HepG2 (cell line): ENCODE data around the gene PRIMA1. TPM values are rescaled to one million over a fixed set of nuclear protein-coding genes. Genes with fewer than 3 reads are reported as not detected.

Experiments
- ATAC-seq: fragments of 200-7000 bp; cut with Tn5 transposase; 3 replicates; pipeline ENCODE4 v1.9.1; 2020; ENCODE audit warnings: mild to moderate bottlenecking, moderate library complexity
- BruUV-seq: library from RNA; stranded (reverse); fragments of 400-500 nt; replicated peaks from 2 replicates; lab custom pipeline; 2021; lab: Mats Ljungman, UMichigan
- CTCF ChIA-PET: fragments of 300-600 bp; formaldehyde crosslinking; extraction: SDS; loops from one replicate; lab custom pipeline; 2021; ENCODE audit warnings: low total read pairs, inconsistent platforms, low intra/inter-chr PET ratio; lab: Yijun Ruan, JAX
- POLR2A ChIA-PET: fragments of 350-600 bp; sonication (Branson Sonifier 250); formaldehyde crosslinking; loops from one replicate; lab custom pipeline; 2020; ENCODE audit warnings: antibody characterized with exemption, inconsistent platforms; lab: Yijun Ruan, JAX
- DNase-seq: peaks from one replicate; pipeline ENCODE4 v3.0.0-alpha.2; 2015; ENCODE audit warnings: low spot score
- FAIRE-seq: peaks from 3 replicates; lab custom pipeline; 2011; peaks lifted over from hg19 to GRCh38; lab: Jason Lieb, UNC
- H2AFZ ChIP-seq: one replicate; pipeline ENCODE4 v1.6.1; 2011; ENCODE audit warnings: low read length, inconsistent platforms
- H3K27ac ChIP-seq: fragments of 300-600 bp; 3 replicates; pipeline ENCODE4 v1.8.0; 2011; ENCODE audit warnings: mixed run types, mild to moderate bottlenecking, mixed read lengths, low read length, inconsistent platforms; ENCODE audit not compliant: insufficient read depth; ENCODE audit errors: extremely low read length
- H3K27me3 ChIP-seq, 2 experiments: fragments of 200-600 bp in 1 of 2; 2 replicates in 1 of 2; 3 replicates in 1 of 2; pipeline versions ENCODE4 v1.6.0 to v1.8.0; 2011; ENCODE audit warnings: low read length in 2 of 2, mild to moderate bottlenecking in 2 of 2, moderate library complexity in 2 of 2, inconsistent platforms in 1 of 2; ENCODE audit not compliant: insufficient read depth in 2 of 2, control insufficient read depth in 1 of 2
- H3K36me3 ChIP-seq, 2 experiments: fragments of 200-600 bp in 1 of 2; replicated peaks in 1 of 2; 2 replicates in 1 of 2; 3 replicates in 1 of 2; pipeline versions ENCODE4 v1.5.1 to v1.8.0; 2011; ENCODE audit warnings: low read length in 2 of 2, inconsistent platforms in 1 of 2; ENCODE audit not compliant: insufficient read depth in 2 of 2, control insufficient read depth in 1 of 2
- H3K4me1 ChIP-seq: 2 replicates; pipeline ENCODE4 v1.5.1; 2012; ENCODE audit warnings: low read length, inconsistent platforms; ENCODE audit not compliant: insufficient read depth
- H3K4me2 ChIP-seq: 2 replicates; pipeline ENCODE4 v1.6.0; 2011; ENCODE audit warnings: low read depth, low read length, inconsistent platforms
- H3K4me3 ChIP-seq, 3 experiments: fragments of 200-600 bp in 1 of 3; sonication (generic), shearing (Covaris generic) in 1 of 3; replicated peaks in 1 of 3; 2 replicates each; pipeline ENCODE4 v1.5.1; 2011 to 2016; ENCODE audit warnings: low read length in 3 of 3, inconsistent platforms in 2 of 3, low read depth in 2 of 3, mild to moderate bottlenecking in 2 of 3, control low read depth in 1 of 3, mixed read lengths in 1 of 3; ENCODE audit not compliant: insufficient read depth in 1 of 3
- H3K79me2 ChIP-seq: one replicate; pipeline ENCODE4 v1.6.1; 2011; ENCODE audit warnings: low read length, inconsistent platforms; ENCODE audit not compliant: insufficient read depth
- H3K9ac ChIP-seq: 2 replicates; pipeline ENCODE4 v1.6.0; 2011; ENCODE audit warnings: mild to moderate bottlenecking, low read depth, low read length, inconsistent platforms; ENCODE audit not compliant: insufficient read depth
- H3K9me3 ChIP-seq: 2 replicates; pipeline ENCODE4 v1.5.1; 2012; ENCODE audit warnings: mild to moderate bottlenecking, low read length
- H4K20me1 ChIP-seq: 2 replicates; pipeline ENCODE4 v1.6.0; 2011; ENCODE audit warnings: inconsistent platforms, mild to moderate bottlenecking, low read length, moderate library complexity; ENCODE audit not compliant: insufficient read depth
- AHDC1 ChIP-seq: sonication (generic); formaldehyde crosslinking; IDR thresholded peaks from 2 replicates; pipeline ENCODE4 v1.5.1; 2020; ENCODE audit warnings: mild to moderate bottlenecking, missing genetic modification reagents, borderline replicate concordance
- CBX2 ChIP-seq, 2 experiments: fragments of 200-600 bp in 1 of 2; sonication (generic); formaldehyde crosslinking in 1 of 2; IDR thresholded peaks; 2 replicates each; pipeline versions ENCODE4 v1.7.0 to v1.8.1; 2018 to 2022; ENCODE audit warnings: low read depth in 2 of 2, low read length in 1 of 2, mild to moderate bottlenecking in 1 of 2, missing genetic modification reagents in 1 of 2
- EHMT2 ChIP-seq: fragments of 200-600 bp; sonication (generic); IDR thresholded peaks from 2 replicates; pipeline ENCODE4 v1.7.0; 2017; ENCODE audit warnings: antibody characterized with exemption, low read depth, low read length, borderline replicate concordance
- GATAD1 ChIP-seq: IDR thresholded peaks from 2 replicates; pipeline ENCODE4 v1.6.1; 2016; ENCODE audit warnings: missing genetic modification reagents, missing compliant biosample characterization
- GRHL1 ChIP-seq: sonication (generic); formaldehyde crosslinking; conservative IDR thresholded peaks from 2 replicates; pipeline ENCODE4 v1.8.0; 2022; ENCODE audit warnings: missing genetic modification reagents
- ISL2 ChIP-seq: sonication (generic); formaldehyde crosslinking; IDR thresholded peaks from 2 replicates; pipeline ENCODE4 v1.5.0; 2020; ENCODE audit warnings: missing genetic modification reagents
- REPIN1 ChIP-seq: sonication (generic); formaldehyde crosslinking; IDR thresholded peaks from 2 replicates; pipeline ENCODE4 v1.8.0; 2022; ENCODE audit warnings: missing genetic modification reagents, low read depth, mild to moderate bottlenecking, borderline replicate concordance
- SAP130 ChIP-seq: IDR thresholded peaks from 2 replicates; pipeline ENCODE4 v1.6.1; 2016; ENCODE audit warnings: low read depth
- SETDB1 ChIP-seq: sonication (generic); formaldehyde crosslinking; IDR thresholded peaks from 2 replicates; pipeline ENCODE4 v1.5.1; 2020; ENCODE audit warnings: missing genetic modification reagents, mild to moderate bottlenecking, borderline replicate concordance
- ZNF18 ChIP-seq: sonication (generic); formaldehyde crosslinking; IDR thresholded peaks from 2 replicates; pipeline ENCODE4 v1.8.0; 2022; ENCODE audit warnings: mild to moderate bottlenecking, missing genetic modification reagents; ENCODE audit not compliant: insufficient replicate concordance
- ZNF354B ChIP-seq: sonication (generic); formaldehyde crosslinking; IDR thresholded peaks from 2 replicates; pipeline ENCODE4 v1.8.0; 2022; ENCODE audit warnings: mild to moderate bottlenecking, missing genetic modification reagents
- ZNF577 ChIP-seq: sonication (generic); formaldehyde crosslinking; IDR thresholded peaks from 2 replicates; pipeline ENCODE4 v1.4.0; 2020; ENCODE audit warnings: mild to moderate bottlenecking, low read depth, missing genetic modification reagents, borderline replicate concordance
- ZNF773 ChIP-seq: sonication (generic); formaldehyde crosslinking; IDR thresholded peaks from 2 replicates; pipeline ENCODE4 v1.4.0; 2020; ENCODE audit warnings: missing genetic modification reagents, borderline replicate concordance
- WGBS: methylation state at CpG from one replicate; pipeline ENCODE4 v1.1.6; 2017; ENCODE audit warnings: low lambda C conversion rate; 5-methylcytosine and 5-hydroxymethylcytosine counted together
- in situ Hi-C: cut with HindIII; loops from 2 replicates; pipeline ENCODE4 v1.10.0; 2017; ENCODE audit warnings: low pct_unique_long_range_greater_than_20kb; ENCODE audit not compliant: extremely low pct_ligation_motif_present
- intact Hi-C: fragments of 100-400 bp; cut with micrococcal nuclease; formaldehyde crosslinking; loops from one replicate; pipeline ENCODE4 v1.10.0; 2022; ENCODE audit not compliant: unreplicated experiment
- polyA plus RNA-seq, 8 experiments: library from polyadenylated mRNA; depleted of rRNA in 3 of 8; stranded (reverse) in 7 of 8; unstranded in 1 of 8; fragments of >200 nt; fragmentation: Illumina TruSeq in 4 of 8; extraction: Trizol in 4 of 8; gene quantifications; 2 replicates each; pipeline versions ENCODE4 v1.2.1 to v1.2.3, GENCODE V29; 2011 to 2016; ENCODE audit warnings: low read depth in 4 of 8, missing spikeins in 1 of 8, mixed read lengths in 1 of 8; ENCODE audit not compliant: insufficient read depth in 1 of 8
- total RNA-seq, 5 experiments: library from RNA; depleted of rRNA; stranded (reverse); fragments of >200 nt; fragmentation: Illumina TruSeq; extraction: Trizol; gene quantifications; 2 replicates each; pipeline ENCODE4 v1.2.3, GENCODE V29; 2016; ENCODE audit warnings: low read depth in 1 of 5
- TF ChIP-seq, protein P1 (sequence below): IDR thresholded peaks from 2 replicates; pipeline ENCODE4 v1.6.1; 2016; ENCODE audit warnings: missing biosample characterization, missing genetic modification reagents, low read depth

PRIMA1 gene
- total and polyA plus RNA-seq, 2 of the 13 experiments (the other 11 are each of a cell fraction or from before 2014, with no cell fraction given) = 2.4 to 3.2 TPM

DNA sequence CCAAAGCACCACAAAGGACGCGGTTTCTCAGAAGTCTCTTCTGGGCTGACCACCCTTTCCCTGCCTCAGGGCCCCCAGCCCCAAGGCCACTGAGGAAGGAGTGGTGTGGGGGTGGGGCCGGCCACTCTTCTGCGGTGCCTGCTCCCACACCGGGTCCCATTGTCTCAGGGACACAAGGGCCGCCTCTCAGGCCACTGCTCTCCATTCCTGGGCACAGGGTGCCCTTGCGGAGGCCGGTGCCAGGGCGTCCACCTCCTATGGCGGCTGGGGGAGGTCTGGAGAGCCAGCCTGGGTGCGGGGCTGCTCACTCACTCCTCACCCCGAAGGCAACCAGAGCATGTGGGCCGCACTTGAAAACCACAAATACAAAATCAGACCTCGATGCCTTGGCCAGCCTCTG is 44.1 kb downstream of the PRIMA1 start:
- H3K36me3 ChIP-seq = no peaks in the 10 kb centered on the region
- ATAC-seq (no peak), DNase-seq (no peak), FAIRE-seq (no peak)
- no peak overlapping the region for H3K4me3 ChIP-seq
- ChIA-PET CTCF (no interaction called here), POLR2A (no interaction called here)
- H3K79me2 ChIP-seq = no peaks in the 10 kb centered on the region
- WGBS = 92% methylated on average over 4 of the region's 14 CpGs
- no peak overlapping the region for H3K9ac ChIP-seq
- no peak overlapping the region for H2AFZ ChIP-seq
- intact Hi-C loops (no loop called here), in situ Hi-C loops (no loop called here)
- no peaks in the 10 kb centered on the region; a peak in 1 of 5 replicates for H3K27me3 ChIP-seq
- no peaks in the 10 kb centered on the region for H3K9me3 ChIP-seq
- H3K27ac ChIP-seq = no peak overlapping the region
- H4K20me1 ChIP-seq = no peaks in the 10 kb centered on the region
- H3K4me1 ChIP-seq = peaks cover 12% of the 10 kb centered on the region
- no peak overlapping the region for H3K4me2 ChIP-seq
- no TSS peak for BruUV-seq
- no peak for TF ChIP-seq SAP130 (CRISPR knock-in tag)
- no peak for TF ChIP-seq ZNF354B
- TF ChIP-seq ZNF577 (CRISPR knock-in tag) = no peak
- no peak for TF ChIP-seq CBX2 (IDR thresholded peaks at IDR 0.05; ENCODE audit: low read depth, low read length)
- no peak for TF ChIP-seq CBX2 (CRISPR knock-in tag; IDR thresholded peaks at IDR 0.05; ENCODE audit: low read depth)
- no peak for TF ChIP-seq EHMT2
- TF ChIP-seq ZNF18 = no peak
- TF ChIP-seq ISL2 (CRISPR knock-in tag) = no peak
- TF ChIP-seq ZNF773 (CRISPR knock-in tag) = no peak
- TF ChIP-seq REPIN1 = no peak
- TF ChIP-seq, protein P1, sequence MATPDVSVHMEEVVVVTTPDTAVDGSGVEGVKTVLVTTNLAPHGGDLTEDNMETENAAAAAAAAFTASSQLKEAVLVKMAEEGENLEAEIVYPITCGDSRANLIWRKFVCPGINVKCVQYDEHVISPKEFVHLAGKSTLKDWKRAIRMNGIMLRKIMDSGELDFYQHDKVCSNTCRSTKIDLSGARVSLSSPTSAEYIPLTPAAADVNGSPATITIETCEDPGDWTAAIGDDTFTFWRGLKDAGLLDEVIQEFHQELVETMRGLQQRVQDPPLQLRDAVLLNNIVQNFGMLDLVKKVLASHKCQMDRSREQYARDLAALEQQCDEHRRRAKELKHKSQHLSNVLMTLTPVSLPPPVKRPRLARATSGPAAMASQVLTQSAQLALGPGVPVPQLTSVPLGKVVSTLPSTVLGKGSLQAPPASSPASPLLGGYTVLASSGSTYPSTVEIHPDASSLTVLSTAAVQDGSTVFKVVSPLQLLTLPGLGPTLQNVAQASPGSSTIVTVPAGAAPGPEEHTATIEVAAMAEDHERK (CRISPR knock-in tag) = no peak
- no peak for TF ChIP-seq SETDB1
- no peak for TF ChIP-seq GRHL1
- TF ChIP-seq AHDC1 (CRISPR knock-in tag) = no peak
- TF ChIP-seq GATAD1 (CRISPR knock-in tag) = no peak
